Measurements from ENCODE around the gene TJP1.
"Not testable (repeated sequence)": the region's sequence is repeated elsewhere in the genome, so short reads cannot be mapped to it uniquely, and the experiment has no call there.

Gene TJP1

DNA sequence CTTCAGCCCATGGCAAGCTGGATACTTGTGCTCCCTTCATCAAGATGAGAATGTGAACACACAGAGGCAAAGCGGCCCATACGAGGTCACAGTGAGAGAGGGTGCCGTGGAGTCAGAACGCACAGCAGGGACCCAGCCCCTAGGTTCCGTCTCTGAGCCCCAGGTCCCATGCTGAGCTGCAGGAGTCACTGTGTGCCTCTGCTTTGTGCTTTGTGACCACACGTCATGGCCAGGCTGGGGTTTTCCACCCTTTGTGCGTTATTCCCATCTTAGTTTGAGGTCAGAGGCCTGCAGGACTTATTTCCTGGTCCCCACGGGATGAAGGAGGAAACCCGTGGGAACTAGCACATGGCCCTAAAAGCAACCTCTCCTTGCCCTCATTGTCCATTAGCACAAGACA is 140.3 kb downstream of the TJP1 start:
- no peak overlapping the region for H3K27ac ChIP-seq (ENCODE audit: low read depth, low read length)
- H3K4me3 ChIP-seq (ENCODE audit: low read depth, low read length): no peak overlapping the region
- H3K79me2 ChIP-seq (ENCODE audit: control insufficient read depth, insufficient read depth, low read length, unreplicated experiment): peaks cover 9% of the 10 kb centered on the region
- H3K36me3 ChIP-seq (ENCODE audit: insufficient read depth, low read length): peaks cover 3% of the 10 kb centered on the region; the same call in 1 of the 2 replicates
- no peak overlapping the region for H2AFZ ChIP-seq (ENCODE audit: low read length, unreplicated experiment)
- peaks cover 31% of the 10 kb centered on the region for H3K4me1 ChIP-seq (ENCODE audit: control insufficient read depth, insufficient read depth, low read length, unreplicated experiment)
- no peaks in the 10 kb centered on the region for H3K27me3 ChIP-seq (ENCODE audit: insufficient read depth, low read length)

DNA sequence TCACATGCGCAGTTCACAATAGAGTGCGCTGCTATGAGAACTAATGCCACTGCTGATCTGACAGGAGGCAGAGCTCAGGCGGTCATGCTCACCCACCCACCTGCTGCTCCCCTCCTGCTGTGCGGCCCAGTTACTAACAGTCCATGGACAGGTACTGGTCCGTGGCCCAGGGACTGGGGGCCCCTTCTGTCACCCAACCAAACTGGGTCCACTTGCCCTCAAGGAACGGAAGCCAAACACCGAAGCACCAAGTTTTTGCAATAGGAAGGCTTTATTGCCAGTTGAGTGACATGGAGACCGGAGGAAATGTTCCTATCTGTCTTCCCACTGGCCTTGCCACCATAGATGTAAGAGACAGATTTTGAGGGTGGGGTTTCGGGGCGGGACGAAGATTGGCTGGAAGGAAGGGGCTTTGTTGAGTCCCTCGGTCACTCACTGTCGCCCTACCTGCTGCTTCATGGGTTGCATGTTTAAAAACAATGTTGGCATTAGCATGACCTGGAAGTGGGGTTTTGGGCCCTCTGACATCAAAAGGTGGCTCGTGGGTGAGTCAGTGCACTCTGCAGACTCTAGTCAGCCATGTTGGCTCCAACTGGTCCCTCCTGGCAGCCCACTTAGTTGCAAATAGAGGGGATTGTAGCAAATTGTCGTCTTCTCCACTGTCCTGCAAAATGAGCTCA is 141.0 kb downstream of the TJP1 start:
- H3K79me2 ChIP-seq (ENCODE audit: control insufficient read depth, insufficient read depth, low read length, unreplicated experiment): peaks cover 9% of the 10 kb centered on the region
- H2AFZ ChIP-seq (ENCODE audit: low read length, unreplicated experiment): no peak overlapping the region
- no peaks in the 10 kb centered on the region for H3K27me3 ChIP-seq (ENCODE audit: insufficient read depth, low read length)
- H3K36me3 ChIP-seq (ENCODE audit: insufficient read depth, low read length): peaks cover 3% of the 10 kb centered on the region; the same call in 1 of the 2 replicates
- no peak overlapping the region for H3K4me3 ChIP-seq (ENCODE audit: low read depth, low read length)
- H3K4me1 ChIP-seq (ENCODE audit: control insufficient read depth, insufficient read depth, low read length, unreplicated experiment): peaks cover 35% of the 10 kb centered on the region
- no peak overlapping the region for H3K27ac ChIP-seq (ENCODE audit: low read depth, low read length)

DNA sequence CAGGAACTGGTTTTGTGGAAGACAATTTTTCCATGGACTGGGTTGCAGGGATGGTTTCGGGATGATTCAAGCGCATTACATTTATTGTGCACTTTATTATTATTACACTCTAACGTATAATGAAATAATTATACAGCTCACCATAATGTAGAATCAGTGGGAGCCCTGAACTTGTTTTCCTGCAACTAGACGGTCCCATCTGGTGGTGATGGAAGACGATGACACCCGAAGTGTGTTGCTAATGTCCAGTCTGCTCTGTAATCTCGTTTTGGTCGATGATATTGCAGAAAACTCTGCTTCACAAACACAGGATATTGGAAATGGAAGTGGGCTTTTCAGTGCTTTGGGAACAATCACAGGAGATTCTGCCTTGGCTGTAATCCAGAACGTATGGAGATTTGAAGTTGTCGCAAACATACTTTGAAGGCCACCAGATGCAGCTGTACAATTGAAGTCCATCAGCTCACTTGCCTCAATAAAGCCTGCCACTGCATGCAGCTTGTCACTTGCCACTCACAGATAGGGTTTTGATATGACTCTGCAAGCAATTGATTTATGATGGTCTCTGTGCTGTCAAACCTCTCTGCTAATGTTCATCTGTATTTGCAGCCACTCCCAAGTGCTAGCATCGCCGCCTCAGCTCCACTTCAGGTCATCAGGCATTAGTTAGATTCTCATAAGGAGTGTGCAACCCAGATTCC is 141.7 kb downstream of the TJP1 start:
- peaks cover 3% of the 10 kb centered on the region; the same call in 1 of the 2 replicates for H3K36me3 ChIP-seq (ENCODE audit: insufficient read depth, low read length)
- H3K27me3 ChIP-seq (ENCODE audit: insufficient read depth, low read length): no peaks in the 10 kb centered on the region
- no peak overlapping the region for H2AFZ ChIP-seq (ENCODE audit: low read length, unreplicated experiment)
- H3K27ac ChIP-seq (ENCODE audit: low read depth, low read length): no peak overlapping the region
- peaks cover 13% of the 10 kb centered on the region for H3K79me2 ChIP-seq (ENCODE audit: control insufficient read depth, insufficient read depth, low read length, unreplicated experiment)
- H3K4me1 ChIP-seq (ENCODE audit: control insufficient read depth, insufficient read depth, low read length, unreplicated experiment): peaks cover 28% of the 10 kb centered on the region
- no peak overlapping the region for H3K4me3 ChIP-seq (ENCODE audit: low read depth, low read length)

DNA sequence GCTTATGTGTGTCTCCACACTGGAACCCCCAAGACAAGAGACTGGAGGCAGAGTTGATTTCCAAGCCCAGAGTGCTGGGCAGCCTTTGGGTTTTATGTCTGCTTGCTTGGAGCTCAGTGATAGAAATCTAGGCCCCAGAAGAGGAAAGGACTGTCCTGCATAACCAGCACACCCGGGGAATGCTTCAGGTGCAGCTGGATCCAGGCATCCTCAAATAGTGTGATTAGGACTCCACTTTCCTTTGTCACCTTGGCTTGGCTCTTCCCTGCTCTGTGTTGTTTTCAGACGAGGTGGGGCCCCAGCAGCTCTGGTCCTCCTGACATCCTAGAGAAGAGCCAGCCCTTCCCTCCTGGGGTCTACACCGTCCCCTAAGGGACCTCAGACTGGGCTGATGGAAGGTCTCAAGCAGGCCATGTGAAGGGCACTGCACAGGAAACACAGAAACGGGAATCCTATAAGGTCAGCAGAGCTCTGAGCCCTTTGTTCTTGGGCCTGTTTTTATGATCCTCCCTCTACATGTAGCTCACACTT is 143.7 kb downstream of the TJP1 start:
- no peak overlapping the region for H3K27ac ChIP-seq (ENCODE audit: low read depth, low read length)

DNA sequence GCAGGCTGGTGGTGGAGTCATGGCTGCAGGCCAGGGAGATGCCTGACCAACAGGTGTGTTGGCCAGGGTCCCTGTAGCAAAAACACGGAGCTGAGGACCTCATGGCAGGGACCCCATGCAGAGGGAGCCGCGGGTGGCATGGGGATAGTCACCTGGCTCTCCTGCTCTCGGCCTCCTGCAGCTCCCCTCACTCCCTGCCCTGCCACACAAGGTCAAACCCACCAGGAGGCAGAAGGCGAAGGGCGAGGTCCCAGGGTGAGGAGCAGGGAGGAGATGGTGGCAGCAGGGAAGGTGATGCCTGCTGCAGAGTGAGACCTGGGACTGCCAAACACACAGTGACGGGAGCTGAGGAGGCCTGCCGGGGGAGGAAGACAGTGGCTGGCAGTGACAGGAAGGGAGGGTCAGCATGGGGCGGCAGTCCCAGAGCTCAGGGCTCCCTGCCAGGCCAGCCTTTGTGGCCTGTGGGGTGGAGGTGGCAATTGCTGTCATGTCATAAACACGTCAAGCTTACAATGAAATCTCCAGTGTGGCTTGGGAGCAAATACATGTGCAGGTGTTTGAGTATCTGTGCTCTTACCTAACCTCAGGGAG is 144.3 kb downstream of the TJP1 start:
- H3K27ac ChIP-seq (ENCODE audit: low read depth, low read length): no peak overlapping the region
- no peak overlapping the region for H2AFZ ChIP-seq (ENCODE audit: low read length, unreplicated experiment)
- H3K27me3 ChIP-seq (ENCODE audit: insufficient read depth, low read length): no peaks in the 10 kb centered on the region
- peaks cover 22% of the 10 kb centered on the region for H3K4me1 ChIP-seq (ENCODE audit: control insufficient read depth, insufficient read depth, low read length, unreplicated experiment)
- peaks cover 3% of the 10 kb centered on the region; the same call in 1 of the 2 replicates for H3K36me3 ChIP-seq (ENCODE audit: insufficient read depth, low read length)
- H3K4me3 ChIP-seq (ENCODE audit: low read depth, low read length): no peak overlapping the region
- peaks cover 15% of the 10 kb centered on the region for H3K79me2 ChIP-seq (ENCODE audit: control insufficient read depth, insufficient read depth, low read length, unreplicated experiment)

More for the DNA sequence above, 143.7 kb downstream of the TJP1 start:
- H2AFZ ChIP-seq (ENCODE audit: low read length, unreplicated experiment): no peak overlapping the region
- H3K36me3 ChIP-seq (ENCODE audit: insufficient read depth, low read length): peaks cover 3% of the 10 kb centered on the region; the same call in 1 of the 2 replicates
- H3K4me1 ChIP-seq (ENCODE audit: control insufficient read depth, insufficient read depth, low read length, unreplicated experiment): peaks cover 21% of the 10 kb centered on the region
- H3K27me3 ChIP-seq (ENCODE audit: insufficient read depth, low read length): no peaks in the 10 kb centered on the region
- H3K4me3 ChIP-seq (ENCODE audit: low read depth, low read length): no peak overlapping the region
- H3K79me2 ChIP-seq (ENCODE audit: control insufficient read depth, insufficient read depth, low read length, unreplicated experiment): peaks cover 15% of the 10 kb centered on the region

DNA sequence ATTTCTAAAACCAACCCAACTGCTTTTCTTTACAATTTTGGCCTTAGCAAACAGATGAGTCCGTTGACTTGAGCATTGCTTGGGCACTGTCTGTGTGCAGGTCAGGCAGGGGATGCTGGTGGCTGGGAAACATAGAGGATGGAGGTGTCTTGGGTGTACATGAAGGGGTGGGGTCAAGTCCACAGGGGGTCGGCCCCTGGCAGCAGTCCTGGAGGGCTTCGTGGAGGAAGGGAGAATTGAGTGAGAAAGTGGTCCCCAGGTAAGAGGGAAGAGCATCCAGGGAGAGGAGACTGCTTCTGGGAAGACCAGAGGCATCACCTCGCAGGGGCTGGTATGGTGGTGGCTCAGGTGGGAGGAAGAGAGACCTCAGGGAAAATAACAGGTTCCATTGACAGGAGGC is 144.8 kb downstream of the TJP1 start:
- peaks cover 15% of the 10 kb centered on the region for H3K79me2 ChIP-seq (ENCODE audit: control insufficient read depth, insufficient read depth, low read length, unreplicated experiment)
- H2AFZ ChIP-seq (ENCODE audit: low read length, unreplicated experiment): peak overlapping the region; percentile 73
- peaks cover 24% of the 10 kb centered on the region for H3K4me1 ChIP-seq (ENCODE audit: control insufficient read depth, insufficient read depth, low read length, unreplicated experiment)
- H3K4me3 ChIP-seq (ENCODE audit: low read depth, low read length): peak overlapping the region; percentile 58
- H3K27ac ChIP-seq (ENCODE audit: low read depth, low read length): peak overlapping the region; percentile 65
- H3K36me3 ChIP-seq (ENCODE audit: insufficient read depth, low read length): peaks cover 3% of the 10 kb centered on the region; the same call in 1 of the 2 replicates
- no peaks in the 10 kb centered on the region for H3K27me3 ChIP-seq (ENCODE audit: insufficient read depth, low read length)

DNA sequence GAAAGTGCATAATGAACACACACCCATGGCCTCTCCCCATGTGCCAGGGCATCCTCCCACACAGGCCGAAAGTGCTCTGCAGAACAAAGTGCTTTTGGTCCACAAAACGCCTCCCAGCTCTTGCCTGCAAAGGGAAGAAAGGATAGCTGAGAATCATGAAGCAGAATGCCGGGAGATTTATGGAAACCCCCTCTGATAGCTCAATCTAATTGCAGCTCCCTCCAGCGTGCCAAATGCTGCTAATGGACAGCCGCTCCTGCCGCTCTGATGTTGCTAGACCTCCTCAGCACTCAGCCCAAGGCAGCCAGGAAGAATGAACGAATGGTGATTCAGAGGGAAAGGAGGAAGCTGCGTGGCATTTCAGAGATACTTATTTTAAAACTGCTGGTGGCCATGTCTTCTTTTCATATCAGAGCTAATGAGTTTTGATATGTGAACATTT is 145.3 kb downstream of the TJP1 start:
- Histone ChIP-seq H3K27ac (ENCODE audit: low read depth, low read length) (peak overlapping the region; percentile 65), H2AFZ (ENCODE audit: low read length, unreplicated experiment) (peak overlapping the region; percentile 73), H3K4me1 (ENCODE audit: control insufficient read depth, insufficient read depth, low read length, unreplicated experiment) (peaks cover 29% of the 10 kb centered on the region), H3K79me2 (ENCODE audit: control insufficient read depth, insufficient read depth, low read length, unreplicated experiment) (peaks cover 15% of the 10 kb centered on the region), H3K36me3 (ENCODE audit: insufficient read depth, low read length) (peaks cover 3% of the 10 kb centered on the region; the same call in 1 of the 2 replicates), H3K27me3 (ENCODE audit: insufficient read depth, low read length) (no peaks in the 10 kb centered on the region), H3K4me3 (ENCODE audit: low read depth, low read length) (peak overlapping the region; percentile 58)

DNA sequence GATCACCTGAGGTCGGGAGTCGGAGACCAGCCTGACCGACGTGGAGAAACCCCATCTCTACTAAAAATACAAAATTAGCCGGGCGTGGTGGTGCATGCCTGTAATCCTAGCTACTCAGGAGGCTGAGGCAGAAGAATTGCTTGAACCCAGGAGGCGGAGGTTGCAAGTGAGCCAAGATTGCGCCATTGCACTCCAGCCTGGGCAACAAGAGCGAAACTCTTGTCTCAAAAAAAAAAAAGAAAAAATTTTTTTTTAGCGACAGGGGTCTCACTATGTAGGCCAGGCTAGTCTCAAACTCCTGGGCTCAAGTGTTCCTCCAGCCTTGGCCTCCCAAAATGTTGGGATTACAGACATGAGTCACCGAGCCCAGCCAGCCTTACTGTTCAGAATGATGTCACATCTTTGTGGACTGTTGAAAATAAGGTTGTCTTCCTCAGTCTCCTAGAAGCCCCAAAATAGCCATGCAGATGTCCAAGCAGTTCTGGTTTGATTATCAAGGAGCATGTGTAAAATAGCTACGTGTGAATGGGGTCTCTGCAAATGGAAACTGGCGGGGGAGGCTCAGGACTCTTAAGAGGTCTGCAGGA is 145.8 kb downstream of the TJP1 start:
- not testable (repeated sequence) for H3K36me3 ChIP-seq (ENCODE audit: insufficient read depth, low read length); H3K27me3 ChIP-seq (ENCODE audit: insufficient read depth, low read length); H2AFZ ChIP-seq (ENCODE audit: low read length, unreplicated experiment)
- H3K4me1 ChIP-seq (ENCODE audit: control insufficient read depth, insufficient read depth, low read length, unreplicated experiment): peaks cover 34% of the 10 kb centered on the region
- peak overlapping the region; percentile 58 for H3K4me3 ChIP-seq (ENCODE audit: low read depth, low read length)
- H3K27ac ChIP-seq (ENCODE audit: low read depth, low read length): peak overlapping the region; percentile 65; the same call in 1 of the 2 replicates
- peaks cover 15% of the 10 kb centered on the region for H3K79me2 ChIP-seq (ENCODE audit: control insufficient read depth, insufficient read depth, low read length, unreplicated experiment)

DNA sequence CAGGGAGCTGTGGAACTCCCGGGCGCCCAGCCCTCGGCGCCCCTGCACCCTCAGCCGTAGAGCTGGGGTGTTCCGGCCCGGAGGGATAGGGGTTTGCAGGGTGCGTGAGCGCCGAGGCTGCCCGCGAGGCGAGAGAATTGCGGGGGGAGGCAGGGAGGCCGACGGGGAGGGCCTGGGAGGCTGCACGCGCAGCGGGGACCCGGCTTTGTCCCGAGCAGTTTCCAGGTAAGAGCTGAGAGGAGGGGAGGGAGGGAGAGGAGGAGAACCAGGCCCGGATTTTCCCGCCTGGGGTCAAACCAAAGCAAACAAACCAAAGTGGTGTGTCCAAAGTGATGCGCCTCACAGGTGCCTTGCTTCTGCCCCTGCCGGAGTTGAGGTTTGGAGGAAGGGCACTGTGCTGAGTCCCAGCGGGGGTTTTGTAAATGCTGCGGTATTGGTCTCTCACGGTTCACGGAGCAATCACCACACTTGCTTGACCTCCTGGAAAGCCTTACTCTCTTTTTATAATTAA is 146.4 kb downstream of the TJP1 start:
- H3K36me3 ChIP-seq (ENCODE audit: insufficient read depth, low read length): peaks cover 3% of the 10 kb centered on the region; the same call in 1 of the 2 replicates
- H2AFZ ChIP-seq (ENCODE audit: low read length, unreplicated experiment): no peak overlapping the region
- peaks cover 15% of the 10 kb centered on the region for H3K79me2 ChIP-seq (ENCODE audit: control insufficient read depth, insufficient read depth, low read length, unreplicated experiment)
- H3K4me1 ChIP-seq (ENCODE audit: control insufficient read depth, insufficient read depth, low read length, unreplicated experiment): peaks cover 39% of the 10 kb centered on the region
- no peaks in the 10 kb centered on the region for H3K27me3 ChIP-seq (ENCODE audit: insufficient read depth, low read length)
- no peak overlapping the region for H3K27ac ChIP-seq (ENCODE audit: low read depth, low read length)
- peak overlapping the region; percentile 90 for H3K4me3 ChIP-seq (ENCODE audit: low read depth, low read length)

All from ACC112 (cell line).